ENCODE data around the gene CTNNAL1. TPM values are rescaled to one million over a fixed set of nuclear protein-coding genes. Genes with fewer than 3 reads are reported as not detected.

The CTNNAL1 gene
- polyA plus RNA-seq, 4 donors: 53.5 to 75.1 (median 63.9) TPM

Other genes with a start within 250 kb of the CTNNAL1 start
- gene ACTL7B, start 157.5 kb downstream of the CTNNAL1 start, polyA plus RNA-seq (ENCODE audit: insufficient read length in 4 of 4): not detected
- not detected for gene ACTL7A, start 151.2 kb downstream of the CTNNAL1 start, polyA plus RNA-seq (ENCODE audit: insufficient read length in 4 of 4)
- 10 to 100 TPM; 40.0 to 54.7 (median 43.0) TPM for gene ELP1, start 79.4 kb downstream of the CTNNAL1 start, polyA plus RNA-seq (ENCODE audit: insufficient read length in 4 of 4)
- gene ABITRAM, start 79.1 kb downstream of the CTNNAL1 start, polyA plus RNA-seq (ENCODE audit: insufficient read length in 4 of 4): 10 to 100 TPM; 28.0 to 37.5 (median 32.1) TPM
- gene TMEM245, start 106.4 kb upstream of the CTNNAL1 start, polyA plus RNA-seq (ENCODE audit: insufficient read length in 4 of 4): 10 to 100 TPM; 57.7 to 78.0 (median 65.0) TPM
- gene FRRS1L, start 153.8 kb upstream of the CTNNAL1 start, polyA plus RNA-seq (ENCODE audit: insufficient read length in 4 of 4): 1 to 10 TPM; 2.4 to 4.4 (median 3.1) TPM